Mucosa of descending colon (tissue), 3 donors: ENCODE results near the gene GEMIN4. TPM values are rescaled to one million over a fixed set of nuclear protein-coding genes. Genes with fewer than 3 reads are reported as not detected.
"Not testable (repeated sequence)": the region's sequence is repeated elsewhere in the genome, so short reads cannot be mapped to it uniquely, and the experiment has no call there.

Source experiments
- ATAC-seq: fragments of 200-7000 bp; cut with Tn5 transposase; one replicate; pipeline ENCODE4 v1.9.1; 2020; ENCODE audit warnings: mild to moderate bottlenecking, moderate library complexity
- DNase-seq, 3 donors: peaks; one replicate each; pipeline ENCODE4 v3.0.0-alpha.2; 2020
- H3K36me3 ChIP-seq: fragments of 200-600 bp; one replicate; pipeline ENCODE4 v1.8.0; 2021; ENCODE audit warnings: low read depth, mild to moderate bottlenecking
- H3K4me1 ChIP-seq: fragments of 200-600 bp; one replicate; pipeline ENCODE4 v1.8.0; 2021; ENCODE audit warnings: low read depth, mild to moderate bottlenecking
- H3K4me3 ChIP-seq: fragments of 200-600 bp; one replicate; pipeline ENCODE4 v1.8.0; 2021; ENCODE audit warnings: mild to moderate bottlenecking
- H3K9me3 ChIP-seq: fragments of 200-600 bp; one replicate; pipeline ENCODE4 v1.8.0; 2021; ENCODE audit warnings: mild to moderate bottlenecking
- intact Hi-C, 2 donors: fragments of 100-400 bp; cut with DNase I in 1 of 2; cut with micrococcal nuclease in 1 of 2; formaldehyde crosslinking; loops; one replicate each; pipeline versions ENCODE4 v1.11.0 to v1.11.1; 2022; cut with DNase I, micrococcal nuclease
- total RNA-seq, 3 donors: library from RNA; stranded (reverse); fragmentation: NEBNext Ultra II Directional in 2 of 3; extraction: Animal tissue kit (Norgen Biotek cat#: 25700) in 2 of 3; gene quantifications; one replicate each; pipeline versions ENCODE4 v1.2.1 to v1.2.4, GENCODE V29; 2021 to 2023
- TF ChIP-seq, protein P1 (sequence below): fragments of 200-600 bp; IDR thresholded peaks from one replicate; pipeline ENCODE4 v1.8.0; 2022; ENCODE audit warnings: antibody characterized with exemption, mild to moderate bottlenecking
- donor health status: DM: no; HTN: no; CAD: no; lungs with moderate emphysema.
- donor health status: DM: no; HTN: no; CAD: no.
- donor health status: DM: no; HTN: yes; CAD: no.

Gene GEMIN4
- total RNA-seq, 3 donors from 2014 or later: 15.5 to 20.3 (median 16.4) TPM

DNA sequence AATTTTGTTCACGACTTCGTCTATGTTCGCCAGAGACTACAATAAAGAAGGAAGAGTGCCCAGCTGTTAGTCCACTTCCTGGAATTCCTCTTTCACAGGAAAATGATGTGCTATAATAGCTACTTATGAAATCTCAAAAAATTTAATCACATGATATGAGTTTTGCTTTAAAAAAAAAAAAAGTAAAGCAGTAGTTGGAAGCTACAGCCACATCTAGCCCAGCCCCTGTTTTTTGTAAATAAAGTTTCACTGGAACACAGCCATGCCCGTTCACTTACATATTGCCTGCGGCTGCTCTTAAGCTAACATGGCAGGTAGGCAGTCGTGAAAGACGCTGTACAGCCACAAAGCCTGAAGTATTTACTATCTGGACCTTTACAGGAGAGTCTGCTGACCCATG is 52.7 kb downstream of the GEMIN4 start:
- DNase-seq (peak in 1 of 3 donors; percentile 19), ATAC-seq (no peak)
- no peaks in the 10 kb centered on the region for H3K9me3 ChIP-seq
- no peak overlapping the region for H3K4me3 ChIP-seq
- intact Hi-C loops: loop anchor here in 1 of 2 donors (5.0 kb wide), 1 partner anchor 287 kb away; a partner anchor contains a TSS
- TF ChIP-seq, protein P1, sequence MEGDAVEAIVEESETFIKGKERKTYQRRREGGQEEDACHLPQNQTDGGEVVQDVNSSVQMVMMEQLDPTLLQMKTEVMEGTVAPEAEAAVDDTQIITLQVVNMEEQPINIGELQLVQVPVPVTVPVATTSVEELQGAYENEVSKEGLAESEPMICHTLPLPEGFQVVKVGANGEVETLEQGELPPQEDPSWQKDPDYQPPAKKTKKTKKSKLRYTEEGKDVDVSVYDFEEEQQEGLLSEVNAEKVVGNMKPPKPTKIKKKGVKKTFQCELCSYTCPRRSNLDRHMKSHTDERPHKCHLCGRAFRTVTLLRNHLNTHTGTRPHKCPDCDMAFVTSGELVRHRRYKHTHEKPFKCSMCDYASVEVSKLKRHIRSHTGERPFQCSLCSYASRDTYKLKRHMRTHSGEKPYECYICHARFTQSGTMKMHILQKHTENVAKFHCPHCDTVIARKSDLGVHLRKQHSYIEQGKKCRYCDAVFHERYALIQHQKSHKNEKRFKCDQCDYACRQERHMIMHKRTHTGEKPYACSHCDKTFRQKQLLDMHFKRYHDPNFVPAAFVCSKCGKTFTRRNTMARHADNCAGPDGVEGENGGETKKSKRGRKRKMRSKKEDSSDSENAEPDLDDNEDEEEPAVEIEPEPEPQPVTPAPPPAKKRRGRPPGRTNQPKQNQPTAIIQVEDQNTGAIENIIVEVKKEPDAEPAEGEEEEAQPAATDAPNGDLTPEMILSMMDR: no peak
- H3K4me1 ChIP-seq: no peaks in the 10 kb centered on the region
- no peaks in the 10 kb centered on the region for H3K36me3 ChIP-seq

DNA sequence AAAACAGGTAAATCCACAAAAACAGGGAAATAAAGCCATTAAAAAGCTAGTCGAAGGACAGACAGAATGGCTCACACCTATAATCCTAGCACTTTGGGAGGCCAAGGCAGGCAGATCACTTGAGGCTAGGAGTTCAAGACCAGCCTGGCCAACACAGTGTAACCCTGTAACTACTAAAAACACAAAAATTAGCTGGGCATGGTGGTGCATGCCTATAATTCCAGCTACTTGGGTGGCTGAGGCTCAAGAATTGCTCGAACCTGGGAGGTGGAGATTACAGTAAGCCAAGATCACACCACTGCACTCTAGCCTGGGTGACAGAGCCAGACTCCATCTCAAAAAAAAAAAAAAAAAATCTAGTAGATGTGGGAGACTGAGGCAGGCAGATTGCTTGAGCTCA is 54.0 kb downstream of the GEMIN4 start:
- not testable (repeated sequence) for H3K4me3 ChIP-seq, DNase-seq, ATAC-seq, H3K36me3 ChIP-seq, H3K4me1 ChIP-seq, H3K9me3 ChIP-seq
- intact Hi-C loops: loop anchor here in 1 of 2 donors (5.0 kb wide), 1 partner anchor 286 kb away; a partner anchor contains a TSS

DNA sequence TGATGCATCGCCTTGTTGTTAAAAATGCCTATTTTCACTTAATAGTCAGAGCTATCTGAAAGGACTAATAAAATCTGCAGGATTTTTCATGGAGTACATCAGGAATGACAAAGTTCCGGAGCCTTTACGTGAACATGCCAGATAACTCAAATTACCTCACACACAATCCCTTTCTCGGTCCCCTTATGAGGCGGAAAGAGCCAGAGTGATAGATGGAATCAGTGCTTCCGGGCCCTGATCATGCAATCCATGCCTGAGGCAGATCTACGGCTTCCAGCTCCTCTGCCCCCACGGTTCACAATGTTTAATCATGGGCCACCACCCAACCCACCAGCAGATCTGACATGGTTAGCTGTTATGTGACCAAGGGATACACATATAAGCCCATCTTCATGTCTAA is 54.4 kb downstream of the GEMIN4 start:
- no peaks in the 10 kb centered on the region for H3K4me1 ChIP-seq
- intact Hi-C loops: loop anchor here in 1 of 2 donors (5.0 kb wide), 1 partner anchor 285 kb away; a partner anchor contains a TSS
- no peak overlapping the region for H3K4me3 ChIP-seq
- TF ChIP-seq, protein P1: no peak
- ATAC-seq (no peak), DNase-seq (no peak)
- peaks cover 3% of the 10 kb centered on the region for H3K36me3 ChIP-seq
- no peaks in the 10 kb centered on the region for H3K9me3 ChIP-seq

DNA sequence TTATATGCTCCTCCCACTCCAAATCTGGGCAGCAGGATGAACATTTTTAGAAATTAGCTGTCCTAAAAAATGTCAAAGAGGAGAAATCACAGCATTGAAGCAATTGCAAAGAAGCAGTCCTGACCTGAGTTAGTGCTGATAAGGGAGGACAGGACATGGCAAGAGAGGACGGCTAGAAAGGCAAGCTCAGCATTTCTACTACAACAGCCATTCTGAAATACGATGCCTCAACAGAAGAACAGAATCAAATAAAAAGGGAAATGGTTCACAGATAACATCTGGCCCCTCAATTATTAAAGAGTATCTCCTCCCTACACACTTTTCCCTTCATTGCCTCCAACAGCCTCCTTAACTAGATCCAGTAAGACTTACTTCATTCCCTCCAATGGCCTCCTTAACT is 55.7 kb downstream of the GEMIN4 start:
- H3K4me3 ChIP-seq: no peak overlapping the region
- ATAC-seq (no peak), DNase-seq (no peak)
- peaks cover 3% of the 10 kb centered on the region for H3K36me3 ChIP-seq
- TF ChIP-seq, protein P1: no peak
- intact Hi-C loops: loop anchor here in 1 of 2 donors (5.0 kb wide), 1 partner anchor 284 kb away; a partner anchor contains a TSS
- no peaks in the 10 kb centered on the region for H3K9me3 ChIP-seq
- H3K4me1 ChIP-seq: no peaks in the 10 kb centered on the region

Other genes with a start within 250 kb of the GEMIN4 start
- gene VPS53, start 37.4 kb downstream of the GEMIN4 start, total RNA-seq: 10 to 100 TPM; 66.8 to 76.8 (median 71.7) TPM
- 10 to 100 TPM in 1 of 3 donors, 1 to 10 TPM in 2; 4.9 to 14.8 (median 6.0) TPM for gene TLCD3A, start 19.7 kb downstream of the GEMIN4 start, total RNA-seq
- 10 to 100 TPM; 64.3 to 97.6 (median 88.5) TPM for gene GLOD4, start 30.0 kb upstream of the GEMIN4 start, total RNA-seq
- 10 to 100 TPM; 12.2 to 14.8 (median 12.4) TPM for gene MRM3, start 30.1 kb upstream of the GEMIN4 start, total RNA-seq
- gene NXN, start 227.5 kb upstream of the GEMIN4 start, total RNA-seq: 10 to 100 TPM in 1 of 3 donors, 1 to 10 TPM in 2; 5.3 to 98.1 (median 9.7) TPM
- gene TIMM22, start 244.9 kb upstream of the GEMIN4 start, total RNA-seq: 10 to 100 TPM in 2 of 3 donors, 1 to 10 TPM in 1; 8.2 to 11.4 (median 10.1) TPM